HAP-1 (cell line): Measurements from ENCODE around the gene KIF1A.

Source experiments
- DNase-seq, 2 experiments: peaks; one replicate each; pipeline ENCODE4 v3.0.0-alpha.2; 2016 to 2020; ENCODE audit warnings: low spot score in 2 of 2
- H3K27me3 ChIP-seq: fragments of 250-450 bp; sonication (Bioruptor Pico); 2 replicates; pipeline ENCODE4 v1.5.1; 2020; ENCODE audit warnings: low read depth, mild to moderate bottlenecking, moderate library complexity
- H3K36me3 ChIP-seq: fragments of 250-450 bp; sonication (Bioruptor Pico); replicated peaks from 2 replicates; pipeline ENCODE4 v1.5.1; 2020; ENCODE audit warnings: mild to moderate bottlenecking
- H3K4me1 ChIP-seq: fragments of 250-450 bp; sonication (Bioruptor Pico); 2 replicates; pipeline ENCODE4 v1.5.1; 2020; ENCODE audit warnings: mild to moderate bottlenecking
- H3K4me3 ChIP-seq: fragments of 250-450 bp; sonication (Bioruptor Pico); 2 replicates; pipeline ENCODE4 v1.5.1; 2020; ENCODE audit warnings: mild to moderate bottlenecking, moderate library complexity
- H3K9me3 ChIP-seq: fragments of 250-450 bp; sonication (Bioruptor Pico); 2 replicates; pipeline ENCODE4 v1.5.1; 2020; ENCODE audit warnings: mild to moderate bottlenecking, moderate library complexity
- in situ Hi-C: fragments of 300-500 bp; cut with MboI; formaldehyde crosslinking; loops from 3 replicates; pipeline ENCODE4 v1.14.3; 2020; ENCODE audit warnings: low sequenced_read_pairs, inconsistent platforms, mixed read lengths

KIF1A gene

DNA sequence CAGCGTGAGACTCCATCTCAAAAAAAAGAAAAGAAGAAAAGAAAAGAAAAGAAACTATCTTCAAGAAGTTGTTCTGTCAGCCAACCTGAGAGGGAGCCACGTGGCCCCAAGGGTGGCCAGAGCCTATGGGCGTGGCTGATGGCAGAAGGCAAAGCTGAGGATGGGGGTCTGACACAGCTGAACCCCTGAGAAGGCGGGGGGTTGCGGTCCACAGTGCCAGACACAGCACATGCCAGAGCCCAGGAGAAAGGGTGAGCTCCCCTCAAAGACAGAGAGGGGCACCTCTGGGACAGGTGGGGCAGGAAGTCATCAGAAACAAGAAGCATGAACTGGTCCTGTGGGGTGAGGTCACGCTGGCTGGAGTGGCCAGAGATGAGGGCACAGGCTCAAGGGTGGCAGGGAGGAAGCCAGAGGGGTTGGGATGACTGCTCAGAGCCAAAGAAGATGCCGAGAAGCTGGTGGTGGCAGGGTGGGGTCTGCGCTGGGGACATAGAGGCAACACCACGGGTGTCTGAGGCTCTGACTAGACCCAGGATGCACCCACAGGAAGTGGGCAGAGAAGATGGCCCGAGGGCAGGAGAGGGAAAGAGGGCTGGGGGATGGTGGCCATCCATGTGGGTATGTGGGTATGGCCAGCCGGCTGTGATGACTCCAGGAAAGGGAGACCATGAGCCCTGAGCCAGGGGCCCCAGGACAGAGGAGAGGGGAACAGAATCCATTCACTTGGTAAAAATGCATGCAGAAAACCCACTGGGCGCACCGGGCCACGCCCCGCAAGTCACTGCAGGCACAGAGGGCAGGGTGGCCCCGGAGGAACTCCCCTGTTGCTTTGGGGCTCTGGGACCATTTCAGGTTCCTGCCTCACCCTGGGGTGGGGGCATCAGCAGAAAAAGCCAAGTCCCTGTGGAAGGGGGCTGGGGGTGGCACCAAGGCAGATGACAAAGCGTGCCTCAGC, 8.4 kb downstream of the KIF1A start:
- no peaks in the 10 kb centered on the region for H3K4me1 ChIP-seq
- in situ Hi-C loops, result no loop called here
- peaks cover 15% of the 10 kb centered on the region; the same call in 1 of the 2 replicates for H3K9me3 ChIP-seq
- H3K27me3 ChIP-seq, result no peaks in the 10 kb centered on the region
- H3K4me3 ChIP-seq, result no peak overlapping the region
- DNase-seq, result peak in 1 of 2 experiments; percentile 6
- peaks cover 56% of the 10 kb centered on the region for H3K36me3 ChIP-seq

GRCh38 chr2:240810621-240811020, 9.4 kb downstream of the KIF1A start:
- Histone ChIP-seq H3K27me3 (no peaks in the 10 kb centered on the region), H3K4me3 (no peak overlapping the region), H3K36me3 (peaks cover 46% of the 10 kb centered on the region), H3K9me3 (peaks cover 15% of the 10 kb centered on the region; the same call in 1 of the 2 replicates), H3K4me1 (no peaks in the 10 kb centered on the region)
- in situ Hi-C loops, result no loop called here
- peak in 1 of 2 experiments; percentile 0 for DNase-seq

GRCh38 chr2:240810199-240810598, 9.8 kb downstream of the KIF1A start:
- H3K9me3 ChIP-seq, result peaks cover 18% of the 10 kb centered on the region

DNA sequence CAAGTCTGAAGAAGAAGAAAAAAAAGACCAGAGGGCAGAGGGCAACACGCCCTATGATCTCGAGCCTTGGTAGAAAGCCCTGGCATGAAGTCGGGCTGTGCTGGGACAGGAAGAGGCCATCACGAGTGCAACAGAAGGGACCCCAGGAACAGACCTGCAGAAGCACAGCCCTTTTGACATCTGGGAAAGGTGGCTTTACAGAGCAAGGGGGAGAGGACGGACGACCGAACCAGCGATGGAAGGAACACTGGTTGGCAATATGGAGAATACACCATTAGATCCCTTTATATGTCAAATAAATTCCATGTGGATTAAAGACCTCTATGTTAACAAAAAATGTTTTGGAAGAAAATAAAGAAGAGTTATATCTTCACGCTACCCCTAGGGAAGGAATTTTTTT, 10.7 kb downstream of the KIF1A start:
- peaks cover 14% of the 10 kb centered on the region for H3K9me3 ChIP-seq
- in situ Hi-C loops, result no loop called here
- H3K4me1 ChIP-seq, result no peaks in the 10 kb centered on the region
- no peak overlapping the region for H3K4me3 ChIP-seq
- peak in 1 of 2 experiments; percentile 2 for DNase-seq
- no peaks in the 10 kb centered on the region for H3K27me3 ChIP-seq
- H3K36me3 ChIP-seq, result peaks cover 40% of the 10 kb centered on the region

More at GRCh38 chr2:240810199-240810598, 9.8 kb downstream of the KIF1A start:
- Histone ChIP-seq H3K4me3 (no peak overlapping the region), H3K36me3 (peaks cover 48% of the 10 kb centered on the region), H3K27me3 (no peaks in the 10 kb centered on the region), H3K4me1 (no peaks in the 10 kb centered on the region)
- DNase-seq, result peak in 1 of 2 experiments; percentile 5
- in situ Hi-C loops, result no loop called here

GRCh38 chr2:240806459-240806858, 13.6 kb downstream of the KIF1A start:
- in situ Hi-C loops, result no loop called here
- no peak for DNase-seq
- Histone ChIP-seq H3K4me1 (no peaks in the 10 kb centered on the region), H3K4me3 (no peak overlapping the region), H3K27me3 (no peaks in the 10 kb centered on the region), H3K36me3 (peaks cover 34% of the 10 kb centered on the region), H3K9me3 (peaks cover 5% of the 10 kb centered on the region; the same call in 1 of the 2 replicates)

DNA sequence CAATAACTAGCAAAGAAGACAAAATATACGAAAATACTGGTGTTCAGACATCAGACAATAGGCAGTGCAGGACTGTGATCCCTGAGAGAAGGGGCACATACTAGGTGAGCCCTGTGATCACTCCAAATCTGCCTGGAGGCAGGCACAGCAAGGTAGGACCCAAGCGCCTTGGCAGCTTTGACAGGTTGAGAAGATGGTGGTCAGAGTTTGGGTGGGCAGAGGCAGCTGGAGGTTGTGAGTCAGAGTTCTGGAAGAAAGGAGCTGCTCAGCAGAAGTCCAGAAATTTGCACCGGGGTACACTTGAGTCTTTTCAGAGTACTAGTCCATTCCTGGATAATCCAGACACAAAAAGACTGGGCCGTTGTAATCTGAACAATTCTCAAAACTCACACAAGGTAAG, 14.0 kb downstream of the KIF1A start:
- H3K36me3 ChIP-seq, result peaks cover 35% of the 10 kb centered on the region
- in situ Hi-C loops, result no loop called here
- no peaks in the 10 kb centered on the region for H3K4me1 ChIP-seq
- H3K9me3 ChIP-seq, result peaks cover 5% of the 10 kb centered on the region; the same call in 1 of the 2 replicates
- H3K4me3 ChIP-seq, result no peak overlapping the region
- H3K27me3 ChIP-seq, result no peaks in the 10 kb centered on the region
- peak in 1 of 2 experiments; percentile 4 for DNase-seq

GRCh38 chr2:240803191-240803590, 16.8 kb downstream of the KIF1A start:
- Histone ChIP-seq H3K36me3 (peaks cover 36% of the 10 kb centered on the region), H3K4me1 (no peaks in the 10 kb centered on the region), H3K9me3 (peaks cover 5% of the 10 kb centered on the region; the same call in 1 of the 2 replicates), H3K27me3 (no peaks in the 10 kb centered on the region), H3K4me3 (no peak overlapping the region)
- in situ Hi-C loops, result no loop called here
- DNase-seq, result peak in 1 of 2 experiments; percentile 2

GRCh38 chr2:240799033-240799820, 20.8 kb downstream of the KIF1A start:
- Histone ChIP-seq H3K4me1 (no peaks in the 10 kb centered on the region), H3K9me3 (no peaks in the 10 kb centered on the region), H3K36me3 (peaks cover 58% of the 10 kb centered on the region), H3K4me3 (no peak overlapping the region), H3K27me3 (no peaks in the 10 kb centered on the region)
- in situ Hi-C loops, result no loop called here
- no peak for DNase-seq

DNA sequence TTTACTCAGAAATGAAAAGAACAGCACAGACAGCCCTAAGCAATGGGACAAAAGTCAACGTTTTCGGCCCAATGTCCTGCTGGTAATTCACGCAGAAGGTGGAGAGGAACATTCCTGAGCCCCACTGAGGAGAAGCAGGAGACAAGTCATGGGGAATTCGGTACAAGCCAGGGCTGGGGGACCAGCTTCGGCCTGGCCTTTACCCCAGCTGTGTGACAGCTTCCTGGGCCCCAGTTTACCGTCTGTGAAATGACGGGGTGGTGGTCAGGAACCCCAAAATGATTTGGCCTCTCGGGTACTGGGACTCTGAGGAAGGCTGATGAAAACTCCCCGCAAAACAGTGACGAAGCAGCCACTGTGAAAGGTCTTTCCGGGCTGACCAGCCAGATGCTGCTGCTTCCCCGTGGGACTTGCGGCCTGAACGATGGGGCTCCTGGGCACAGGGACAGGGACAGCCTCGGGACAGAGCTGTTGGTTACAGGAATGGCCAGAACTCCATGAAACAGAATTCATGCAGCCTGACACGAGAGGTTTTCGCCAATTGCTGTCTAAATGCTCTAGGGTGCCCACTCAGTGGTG, 21.6 kb downstream of the KIF1A start:
- Histone ChIP-seq H3K4me3 (no peak overlapping the region), H3K9me3 (no peaks in the 10 kb centered on the region), H3K27me3 (no peaks in the 10 kb centered on the region), H3K36me3 (peaks cover 64% of the 10 kb centered on the region), H3K4me1 (no peaks in the 10 kb centered on the region)
- in situ Hi-C loops, result no loop called here
- DNase-seq, result no peak

GRCh38 chr2:240797914-240798313, 22.1 kb downstream of the KIF1A start:
- DNase-seq, result no peak
- peaks cover 69% of the 10 kb centered on the region for H3K36me3 ChIP-seq
- H3K9me3 ChIP-seq, result no peaks in the 10 kb centered on the region
- in situ Hi-C loops, result no loop called here
- H3K27me3 ChIP-seq, result no peaks in the 10 kb centered on the region
- H3K4me1 ChIP-seq, result no peaks in the 10 kb centered on the region
- H3K4me3 ChIP-seq, result no peak overlapping the region

- H3K4me3 ChIP-seq, result no peak overlapping the region
- in situ Hi-C loops, result no loop called here
- no peak for DNase-seq
- no peaks in the 10 kb centered on the region for H3K27me3 ChIP-seq
- H3K9me3 ChIP-seq, result no peaks in the 10 kb centered on the region
- no peaks in the 10 kb centered on the region for H3K4me1 ChIP-seq
- peaks cover 72% of the 10 kb centered on the region for H3K36me3 ChIP-seq
Observed at GRCh38 chr2:240797500-240797895, 22.5 kb downstream of the KIF1A start.

DNA sequence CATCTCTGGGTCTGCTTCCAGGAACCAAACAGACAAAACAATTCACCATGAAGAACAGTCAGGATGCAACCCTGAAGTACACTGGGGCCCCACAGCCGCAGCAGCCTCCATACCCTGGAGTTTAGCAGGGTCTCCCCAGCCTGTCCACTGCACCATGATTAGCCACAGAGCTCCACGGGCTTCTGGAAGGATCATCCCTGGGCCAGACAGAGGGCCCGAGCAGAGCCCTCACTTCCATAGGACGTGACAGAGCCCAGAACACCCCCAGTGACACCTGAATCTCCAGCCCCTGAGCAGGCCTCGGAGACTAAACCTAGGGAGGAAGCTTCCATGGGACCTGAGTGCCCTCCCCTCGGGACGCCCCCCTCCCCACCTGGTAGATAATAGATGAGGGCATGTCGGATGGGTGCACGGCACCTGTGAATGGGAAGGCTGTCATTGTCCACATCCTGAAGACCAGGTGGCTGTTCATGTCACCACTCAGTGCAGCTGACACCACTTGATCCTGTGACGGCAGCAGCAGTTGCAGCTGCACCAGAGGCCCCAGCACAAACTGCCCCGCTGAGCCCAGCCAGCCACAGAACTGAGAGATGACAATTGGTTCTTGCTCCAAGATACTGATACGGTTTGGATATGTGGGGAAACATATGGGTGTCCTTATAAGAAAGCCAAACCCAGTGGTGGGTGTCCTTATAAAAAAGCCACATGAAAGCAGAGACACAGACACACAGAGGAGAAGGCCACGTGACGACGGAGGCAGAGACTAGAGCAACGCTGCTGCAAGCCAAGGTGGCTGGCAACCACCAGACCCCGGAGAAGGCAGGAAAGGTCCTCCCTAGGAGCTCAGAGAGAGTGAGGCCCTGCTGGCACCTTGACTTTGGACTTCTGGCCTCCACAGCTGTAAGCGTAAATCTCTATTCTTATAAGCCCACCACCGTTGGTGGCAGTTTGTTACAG, 23.2 kb downstream of the KIF1A start:
- H3K4me1 ChIP-seq, result no peaks in the 10 kb centered on the region
- no peaks in the 10 kb centered on the region for H3K27me3 ChIP-seq
- no peak for DNase-seq
- in situ Hi-C loops, result no loop called here
- H3K36me3 ChIP-seq, result peaks cover 66% of the 10 kb centered on the region
- H3K9me3 ChIP-seq, result no peaks in the 10 kb centered on the region
- no peak overlapping the region for H3K4me3 ChIP-seq
